Thoracic aorta (tissue), 2 donors: ENCODE results near the gene TMEM44. TPM values are rescaled to one million over a fixed set of nuclear protein-coding genes. Genes with fewer than 3 reads are reported as not detected.

Experiments used
- ATAC-seq: fragments of 150-250 bp; one replicate; pipeline ENCODE4 v1.8.0; 2017; ENCODE audit warnings: low read depth; ENCODE audit not compliant: insufficient number of reproducible peaks, low FRiP score
- DNase-seq: peaks from one replicate; pipeline ENCODE4 v3.0.0-alpha.2; 2020; ENCODE audit warnings: low spot score
- H3K27ac ChIP-seq, 2 donors: fragments of 200-600 bp; sonication (generic); 1 replicate in 1 of 2; 2 replicates in 1 of 2; pipeline ENCODE4 v1.5.1; 2016; ENCODE audit warnings: mild to moderate bottlenecking in 2 of 2, moderate library complexity in 2 of 2
- H3K27me3 ChIP-seq: fragments of 200-600 bp; sonication (generic); replicated peaks from 2 replicates; pipeline ENCODE4 v1.6.0; 2016; ENCODE audit warnings: mild to moderate bottlenecking; ENCODE audit not compliant: insufficient read depth
- H3K36me3 ChIP-seq: fragments of 200-600 bp; sonication (generic); one replicate; pipeline ENCODE4 v1.5.1; 2016
- H3K4me1 ChIP-seq, 2 donors: fragments of 200-600 bp; sonication (generic); 1 replicate in 1 of 2; 2 replicates in 1 of 2; pipeline versions ENCODE4 v1.5.1 to v1.6.0; 2016; ENCODE audit warnings: low read depth in 2 of 2, mild to moderate bottlenecking in 1 of 2; ENCODE audit not compliant: control insufficient read depth in 1 of 2
- H3K4me3 ChIP-seq: fragments of 200-600 bp; sonication (generic); 2 replicates; pipeline ENCODE4 v1.5.1; 2016; ENCODE audit warnings: mild to moderate bottlenecking
- H3K9me3 ChIP-seq: fragments of 200-600 bp; sonication (generic); 2 replicates; pipeline ENCODE4 v1.5.1; 2016
- CTCF ChIP-seq: fragments of 200-600 bp; sonication (generic); IDR thresholded peaks from one replicate; pipeline ENCODE4 v1.5.1; 2019; ENCODE audit warnings: antibody characterized with exemption
- total RNA-seq, 2 donors: library from RNA; depleted of rRNA; stranded (reverse); fragments of >200 nt; gene quantifications; one replicate each; pipeline versions ENCODE4 v1.1.0 to v1.2.3, GENCODE V29; 2016

The TMEM44 gene
- total RNA-seq, 2 donors from 2014 or later = 11.0 to 11.5 TPM

- no peak for TF ChIP-seq CTCF
- no peaks in the 10 kb centered on the region for H3K27me3 ChIP-seq
- H3K4me3 ChIP-seq = no peak overlapping the region
- no peak overlapping the region for H3K27ac ChIP-seq
- H3K9me3 ChIP-seq = no peaks in the 10 kb centered on the region
- no peaks in the 10 kb centered on the region for H3K36me3 ChIP-seq
- ATAC-seq (no peak), DNase-seq (no peak)
- no peaks in the 10 kb centered on the region for H3K4me1 ChIP-seq
Observed at GRCh38 chr3:194623449-194624290, 9.5 kb downstream of the TMEM44 start.

DNA sequence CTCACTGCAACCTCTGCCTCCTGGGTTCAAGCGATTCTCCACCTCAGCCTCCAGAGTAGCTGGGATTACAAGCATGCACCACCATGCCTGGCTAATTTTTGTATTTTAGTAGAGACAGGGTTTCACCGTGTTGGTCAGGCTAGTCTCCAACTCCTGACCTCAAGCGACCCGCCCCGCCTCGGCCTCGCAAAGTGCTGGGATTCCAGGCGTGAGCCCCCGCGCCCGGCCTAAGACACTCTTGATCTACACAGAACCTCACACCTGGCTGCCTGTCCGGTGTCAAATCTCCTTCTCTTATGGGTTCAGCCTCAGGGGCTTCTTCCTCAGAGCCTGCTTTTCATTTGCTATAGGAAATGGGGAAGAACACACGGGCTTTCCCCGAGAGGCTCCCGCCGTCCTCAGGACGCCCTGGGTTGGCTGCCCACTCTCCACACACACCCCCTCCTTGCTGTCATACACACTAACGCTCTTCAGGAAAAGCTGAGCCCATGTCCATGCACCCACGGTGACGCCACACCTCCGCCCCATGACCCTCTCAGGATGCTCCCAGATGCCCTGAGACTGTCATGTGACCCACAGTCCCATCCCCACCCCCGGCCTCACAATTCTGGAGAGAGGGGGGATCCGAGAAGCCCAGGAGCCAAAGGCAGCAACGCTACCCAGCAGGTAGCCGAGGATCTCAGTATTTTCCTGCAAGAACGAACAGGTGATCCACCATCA lies 10.4 kb downstream of the TMEM44 start:
- ATAC-seq = no peak
- H3K4me1 ChIP-seq = no peaks in the 10 kb centered on the region
- H3K4me3 ChIP-seq = no peak overlapping the region
- DNase-seq = no peak
- no peak overlapping the region for H3K27ac ChIP-seq
- no peaks in the 10 kb centered on the region for H3K36me3 ChIP-seq
- no peaks in the 10 kb centered on the region for H3K9me3 ChIP-seq
- TF ChIP-seq CTCF = no peak
- no peaks in the 10 kb centered on the region for H3K27me3 ChIP-seq

DNA sequence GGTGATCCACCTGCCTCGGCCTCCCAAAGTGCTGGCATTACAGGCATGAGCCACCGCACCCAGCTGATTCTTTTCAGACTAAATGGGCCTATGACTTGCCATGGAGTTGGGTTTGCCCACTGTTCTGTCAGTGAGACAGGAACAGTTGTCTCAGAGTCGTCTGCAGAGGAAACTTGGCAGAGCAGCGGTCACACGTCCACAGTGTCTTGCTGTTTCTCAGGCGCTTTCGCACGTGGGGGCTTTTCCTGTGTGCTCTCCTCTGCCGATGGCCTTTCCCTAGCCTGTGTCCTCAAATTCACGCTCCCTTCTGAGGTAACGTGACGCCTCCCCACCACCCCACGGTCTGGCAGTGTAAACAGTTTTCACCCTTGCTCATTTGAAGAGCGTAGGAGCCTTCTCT lies 11.3 kb downstream of the TMEM44 start:
- Histone ChIP-seq H3K27ac (no peak overlapping the region), H3K9me3 (no peaks in the 10 kb centered on the region), H3K27me3 (no peaks in the 10 kb centered on the region), H3K36me3 (no peaks in the 10 kb centered on the region), H3K4me3 (no peak overlapping the region), H3K4me1 (no peaks in the 10 kb centered on the region)
- no peak for TF ChIP-seq CTCF
- no peak for DNase-seq
- ATAC-seq = no peak

- ATAC-seq = no peak
Observed at GRCh38 chr3:194620196-194620595, 13.0 kb downstream of the TMEM44 start.

More at GRCh38 chr3:194620196-194620595, 13.0 kb downstream of the TMEM44 start:
- Histone ChIP-seq H3K9me3 (no peaks in the 10 kb centered on the region), H3K27ac (no peak overlapping the region), H3K27me3 (no peaks in the 10 kb centered on the region), H3K36me3 (no peaks in the 10 kb centered on the region), H3K4me1 (no peaks in the 10 kb centered on the region), H3K4me3 (no peak overlapping the region)
- no peak for DNase-seq
- no peak for TF ChIP-seq CTCF
